HFF-Myc (cell line): Measurements from ENCODE around the gene BORA.
"Not testable (repeated sequence)": the region's sequence is repeated elsewhere in the genome, so short reads cannot be mapped to it uniquely, and the experiment has no call there.

Experiments used
- DNase-seq: peaks from one replicate; pipeline ENCODE4 v3.0.0-alpha.2; 2011; ENCODE audit warnings: low read depth; ENCODE audit errors: extremely low read depth
- H3K4me3 ChIP-seq: replicated peaks from 2 replicates; pipeline ENCODE4 v1.5.1; 2011; ENCODE audit warnings: low read depth, mild to moderate bottlenecking, control low read depth, low read length
- TF ChIP-seq, protein P1 (sequence below): IDR thresholded peaks from 2 replicates; pipeline ENCODE4 v1.5.1; 2012; ENCODE audit warnings: mild to moderate bottlenecking, low read depth, low read length, control low read depth; ENCODE audit errors: missing control alignments

The BORA gene

GRCh38 chr13:72757792-72758535, 30.2 kb downstream of the BORA start:
- no peak for DNase-seq
- H3K4me3 ChIP-seq: no peak overlapping the region
- TF ChIP-seq, protein P1, sequence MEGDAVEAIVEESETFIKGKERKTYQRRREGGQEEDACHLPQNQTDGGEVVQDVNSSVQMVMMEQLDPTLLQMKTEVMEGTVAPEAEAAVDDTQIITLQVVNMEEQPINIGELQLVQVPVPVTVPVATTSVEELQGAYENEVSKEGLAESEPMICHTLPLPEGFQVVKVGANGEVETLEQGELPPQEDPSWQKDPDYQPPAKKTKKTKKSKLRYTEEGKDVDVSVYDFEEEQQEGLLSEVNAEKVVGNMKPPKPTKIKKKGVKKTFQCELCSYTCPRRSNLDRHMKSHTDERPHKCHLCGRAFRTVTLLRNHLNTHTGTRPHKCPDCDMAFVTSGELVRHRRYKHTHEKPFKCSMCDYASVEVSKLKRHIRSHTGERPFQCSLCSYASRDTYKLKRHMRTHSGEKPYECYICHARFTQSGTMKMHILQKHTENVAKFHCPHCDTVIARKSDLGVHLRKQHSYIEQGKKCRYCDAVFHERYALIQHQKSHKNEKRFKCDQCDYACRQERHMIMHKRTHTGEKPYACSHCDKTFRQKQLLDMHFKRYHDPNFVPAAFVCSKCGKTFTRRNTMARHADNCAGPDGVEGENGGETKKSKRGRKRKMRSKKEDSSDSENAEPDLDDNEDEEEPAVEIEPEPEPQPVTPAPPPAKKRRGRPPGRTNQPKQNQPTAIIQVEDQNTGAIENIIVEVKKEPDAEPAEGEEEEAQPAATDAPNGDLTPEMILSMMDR: no peak

DNA sequence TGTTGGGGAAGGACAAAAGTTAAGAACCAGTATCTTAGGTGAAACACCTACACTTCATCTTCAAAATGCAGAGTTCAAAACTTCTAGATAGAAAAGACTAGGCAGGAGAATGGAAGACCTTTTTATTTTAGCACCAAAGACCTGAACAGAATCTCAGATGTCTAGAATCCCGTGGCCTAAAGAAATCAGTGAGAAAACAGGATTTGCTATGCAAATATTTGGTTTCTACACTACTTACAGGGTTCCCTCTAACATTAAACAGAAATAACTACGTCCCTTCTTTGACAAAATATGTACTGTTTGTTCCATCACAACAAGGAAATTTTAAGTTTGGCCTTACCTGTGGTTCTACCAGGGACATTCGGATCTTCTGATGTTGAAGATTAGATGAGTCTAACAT, 32.5 kb downstream of the BORA start:
- TF ChIP-seq, protein P1: no peak
- no peak for DNase-seq
- no peak overlapping the region for H3K4me3 ChIP-seq

DNA sequence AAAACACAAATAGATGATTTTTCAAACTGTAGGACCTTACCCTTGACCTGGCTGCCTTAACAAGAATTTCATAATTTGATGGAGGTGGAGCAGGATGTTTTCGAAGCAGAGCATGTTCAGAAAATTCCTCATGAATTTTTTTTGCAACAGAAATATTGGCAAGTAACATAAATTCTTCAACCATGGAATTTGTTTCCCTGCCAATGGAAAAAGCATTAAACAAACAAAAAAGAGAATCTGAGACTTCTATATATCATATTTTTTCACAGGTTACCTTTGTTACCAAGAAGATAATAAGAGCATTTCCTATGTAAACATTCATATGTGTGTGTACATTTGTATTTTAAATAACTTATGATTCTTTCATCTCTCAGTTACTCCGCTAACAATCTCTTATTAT, 35.7 kb downstream of the BORA start:
- TF ChIP-seq, protein P1: no peak
- no peak overlapping the region for H3K4me3 ChIP-seq
- DNase-seq: no peak

DNA sequence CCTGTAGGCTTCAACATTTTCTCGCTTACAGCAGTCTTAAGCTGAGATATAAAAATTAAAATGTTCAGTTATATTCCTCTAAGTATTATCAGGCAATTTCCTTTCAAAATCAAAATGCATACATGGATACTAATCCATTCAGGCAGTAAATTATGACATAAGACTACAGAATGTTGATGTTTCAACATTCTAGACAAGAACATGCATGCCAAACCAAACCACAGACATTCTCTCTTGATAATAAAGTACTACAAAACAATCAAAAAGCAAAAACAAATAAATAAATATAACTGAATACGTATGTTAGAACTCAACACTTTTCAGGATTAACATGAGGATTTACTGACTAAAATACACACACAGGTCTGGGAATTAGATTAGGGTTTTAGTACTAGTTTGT, 46.3 kb downstream of the BORA start:
- no peak overlapping the region for H3K4me3 ChIP-seq
- no peak for DNase-seq
- TF ChIP-seq, protein P1: no peak

GRCh38 chr13:72781451-72782439, 54.0 kb downstream of the BORA start, which contains the start of the genes DIS3 and PIBF1:
Gene DIS3 (minus strand): TSS chr13:72781900. CDS start chr13:72781832, 68 bp downstream.
Gene PIBF1 (plus strand): TSS chr13:72782133. CDS start chr13:72783470, 1,337 bp downstream.
- H3K4me3 ChIP-seq: peak within 1 kb of the TSS; percentile 79
- TF ChIP-seq, protein P1: no peak
- DNase-seq: peak; percentile 95

DNA sequence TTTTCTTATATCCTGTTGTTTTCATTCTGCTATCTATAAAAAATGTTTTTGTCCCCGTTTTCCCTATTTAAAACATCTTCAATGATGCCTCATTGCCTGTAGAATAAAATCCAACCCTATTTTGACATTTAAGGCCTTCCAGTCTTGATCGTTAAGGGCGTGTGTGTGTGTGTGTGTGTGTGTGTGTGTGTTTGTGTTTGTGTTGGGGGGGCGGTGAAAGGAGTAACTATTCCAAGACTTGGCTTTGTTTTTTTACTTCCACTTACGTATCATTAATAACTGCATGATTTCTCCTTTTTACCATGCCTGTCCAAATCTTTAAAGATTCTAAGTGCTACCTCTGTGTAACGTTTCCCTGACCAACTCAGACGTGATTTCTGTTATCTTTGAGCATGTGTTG, 55.0 kb downstream of the BORA start:
- peak overlapping the region; percentile 79 for H3K4me3 ChIP-seq
- TF ChIP-seq, protein P1: no peak
- no peak for DNase-seq

GRCh38 chr13:72784679-72785078, 57.0 kb downstream of the BORA start:
- DNase-seq, H3K4me3 ChIP-seq: not testable (repeated sequence)
